Astrocyte of the cerebellum (primary cell): Measurements from ENCODE around the gene SNRPA1.
A peak's percentile ranks its signal among the peaks of the same experiment; 100 is the strongest.

ENCODE experiments used
- DNase-seq: peaks from one replicate; pipeline ENCODE4 v3.0.0-alpha.2; 2011; ENCODE audit warnings: low read depth
- H3K4me3 ChIP-seq: 2 replicates; pipeline ENCODE4 v1.5.1; 2011; ENCODE audit warnings: mild to moderate bottlenecking, low read depth, low read length, moderate library complexity
- CTCF ChIP-seq: IDR thresholded peaks from 2 replicates; pipeline ENCODE4 v1.5.1; 2012; ENCODE audit warnings: low read length, low read depth, moderate library complexity, mild to moderate bottlenecking; ENCODE audit errors: missing control alignments
- in situ Hi-C: cut with HindIII; loops from 2 replicates; pipeline ENCODE4 v1.10.0; 2017; ENCODE audit warnings: low sequenced_read_pairs

Gene SNRPA1

DNA sequence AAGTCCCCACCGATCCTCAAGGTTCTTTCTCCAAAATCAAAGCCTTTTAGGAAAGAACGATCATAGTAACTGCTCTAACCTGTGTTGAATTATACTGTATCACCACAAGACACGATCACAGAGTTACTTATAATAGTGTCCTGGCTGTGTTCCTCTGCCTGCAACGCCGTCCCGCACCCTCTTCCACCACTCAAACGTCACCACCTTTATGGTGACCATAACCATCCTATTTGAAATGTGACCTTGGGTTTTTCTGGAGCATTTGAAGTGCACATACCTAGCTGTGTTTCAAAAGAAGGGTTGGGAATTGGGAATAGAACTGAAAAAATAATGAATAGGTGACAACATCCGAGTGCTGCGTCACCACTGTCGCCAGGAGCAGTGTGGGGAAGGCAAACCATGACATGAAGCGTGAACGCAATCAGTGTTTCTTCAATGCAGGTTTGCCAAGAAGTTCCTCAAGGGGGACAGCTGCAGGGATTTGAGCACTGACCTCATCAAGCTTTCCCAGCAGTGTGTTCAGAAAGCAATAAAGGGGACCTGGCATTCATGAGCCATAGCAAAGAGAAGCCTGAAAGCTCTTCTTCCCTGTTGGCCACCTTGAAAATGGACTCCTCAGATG lies 17.0 kb downstream of the SNRPA1 start:
- no peak for TF ChIP-seq CTCF
- DNase-seq, result no peak
- peak overlapping the region; percentile 97 for H3K4me3 ChIP-seq
- in situ Hi-C loops, result no loop called here

GRCh38 chr15:101277038-101277822 lies 17.8 kb downstream of the SNRPA1 start, which contains the start of gene SELENOS:
Gene SELENOS (minus strand): TSS chr15:101277485. CDS start chr15:101277417, 68 bp downstream.
- H3K4me3 ChIP-seq, result peak within 1 kb of the TSS; percentile 97
- DNase-seq, result peak; percentile 57
- no peak for TF ChIP-seq CTCF
- in situ Hi-C loops, result no loop called here

- peak; percentile 52 for TF ChIP-seq CTCF
- H3K4me3 ChIP-seq, result peak overlapping the region; percentile 97
- DNase-seq, result no peak
- in situ Hi-C loops, result no loop called here
Measured at GRCh38 chr15:101276501-101277037, 18.5 kb downstream of the SNRPA1 start.

DNA sequence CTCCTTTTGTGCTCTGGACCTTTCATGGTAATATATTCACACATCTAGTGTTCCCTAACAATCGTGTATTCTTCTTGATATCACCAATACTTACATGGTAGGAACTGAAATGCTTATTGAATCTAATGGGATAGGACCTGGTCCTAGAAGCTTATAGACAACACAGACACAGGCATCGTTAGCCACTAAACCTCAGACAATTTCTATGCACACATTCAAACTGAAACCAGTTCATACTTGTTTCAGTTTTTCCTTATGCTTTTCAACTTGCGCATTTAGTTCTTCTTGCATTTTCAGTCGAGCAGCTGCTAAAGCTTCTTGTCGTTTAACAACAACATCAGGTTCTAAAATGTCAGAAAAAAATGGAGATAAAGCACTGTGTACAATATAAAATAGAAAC lies 20.0 kb downstream of the SNRPA1 start:
- TF ChIP-seq CTCF, result no peak
- no peak for DNase-seq
- no peak overlapping the region for H3K4me3 ChIP-seq
- in situ Hi-C loops, result no loop called here

GRCh38 chr15:101273534-101273933 lies 21.5 kb downstream of the SNRPA1 start:
- TF ChIP-seq CTCF, result no peak
- H3K4me3 ChIP-seq, result no peak overlapping the region
- no peak for DNase-seq
- in situ Hi-C loops, result no loop called here

GRCh38 chr15:101272584-101272983 lies 22.5 kb downstream of the SNRPA1 start:
- in situ Hi-C loops, result no loop called here
- H3K4me3 ChIP-seq, result no peak overlapping the region
- no peak for DNase-seq
- TF ChIP-seq CTCF, result no peak
